ENCODE results near the gene ATP8B4.
A peak's percentile ranks its signal among the peaks of the same experiment; 100 is the strongest.

The ATP8B4 gene

DNA sequence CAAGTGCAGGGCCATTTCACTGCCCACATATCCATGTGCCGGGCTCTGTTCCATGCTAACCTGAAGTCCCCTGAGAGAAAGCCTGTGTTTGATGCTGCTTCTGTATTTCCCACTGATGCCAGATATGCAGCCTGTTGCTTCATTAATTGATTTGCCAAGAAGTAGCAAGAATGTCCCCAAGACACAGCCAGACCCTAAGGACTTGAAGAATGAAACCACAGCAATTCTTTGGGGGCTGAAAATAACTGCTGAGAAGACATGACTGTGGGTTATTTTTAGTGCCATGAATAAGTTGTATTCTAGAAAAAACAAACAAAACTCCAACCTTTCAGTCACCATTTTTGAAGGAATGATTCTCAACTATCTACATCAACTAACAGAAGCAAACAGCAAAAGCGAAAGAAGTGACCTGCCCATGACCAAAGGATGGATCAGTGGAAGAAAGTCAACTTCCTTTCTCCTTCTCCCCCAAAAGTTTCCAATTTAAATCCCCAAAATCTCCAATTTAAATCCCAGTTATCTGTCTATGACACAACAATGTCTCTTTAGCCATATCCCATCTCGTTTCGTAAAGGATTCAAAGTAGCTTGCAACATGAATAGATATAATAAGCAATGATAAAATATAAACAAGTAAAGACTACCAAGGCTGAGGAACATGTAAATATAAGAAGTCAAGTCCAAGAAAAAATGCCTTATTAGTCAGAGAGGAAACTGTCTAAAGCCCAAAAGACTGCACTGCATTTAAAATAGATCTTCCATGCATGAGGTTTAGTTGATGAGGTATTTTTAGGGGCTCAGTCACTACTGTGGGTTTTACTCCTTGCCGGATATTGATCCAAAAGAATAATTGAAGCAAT, 271.4 kb downstream of the ATP8B4 start:
- peak; percentile 96 for DNase-seq

DNA sequence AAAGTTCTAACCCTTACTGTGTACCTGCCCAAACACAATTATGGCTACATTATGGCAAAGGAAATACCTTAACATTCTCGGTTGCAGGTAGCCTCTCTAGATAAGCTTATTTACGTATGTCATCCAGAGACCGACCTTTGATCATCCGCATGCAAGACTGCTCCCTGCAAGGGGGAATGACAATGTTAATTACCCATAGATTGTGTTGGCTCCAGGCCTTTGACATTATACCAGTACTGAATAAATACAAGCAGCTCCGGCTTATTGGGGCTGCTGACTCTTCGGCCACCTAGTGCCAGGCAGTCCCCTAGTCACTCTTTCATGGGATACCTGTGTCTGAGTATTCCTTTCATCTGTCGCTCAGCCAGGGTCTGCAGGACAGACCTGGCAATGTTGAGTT, 274.6 kb downstream of the ATP8B4 start:
- DNase-seq: no peak

DNA sequence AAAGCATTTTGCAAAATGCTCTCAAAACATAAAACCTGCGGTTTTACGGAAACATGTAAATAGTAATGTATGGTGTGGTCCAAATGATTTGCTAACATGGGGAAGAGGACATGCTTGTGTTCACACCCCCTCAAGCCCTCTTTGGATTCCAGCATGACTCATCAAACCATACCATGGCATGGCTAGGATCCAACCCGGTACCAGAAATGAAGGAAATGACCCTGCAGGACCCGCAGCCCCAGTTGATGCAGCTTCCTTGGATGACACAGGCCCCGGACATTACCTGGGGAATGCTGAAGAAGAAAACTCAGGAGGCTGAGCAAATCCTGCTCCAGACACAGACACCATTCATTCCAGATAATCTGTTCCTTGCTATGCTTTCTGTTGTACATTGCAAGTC, 275.3 kb downstream of the ATP8B4 start:
- no peak for DNase-seq

DNA sequence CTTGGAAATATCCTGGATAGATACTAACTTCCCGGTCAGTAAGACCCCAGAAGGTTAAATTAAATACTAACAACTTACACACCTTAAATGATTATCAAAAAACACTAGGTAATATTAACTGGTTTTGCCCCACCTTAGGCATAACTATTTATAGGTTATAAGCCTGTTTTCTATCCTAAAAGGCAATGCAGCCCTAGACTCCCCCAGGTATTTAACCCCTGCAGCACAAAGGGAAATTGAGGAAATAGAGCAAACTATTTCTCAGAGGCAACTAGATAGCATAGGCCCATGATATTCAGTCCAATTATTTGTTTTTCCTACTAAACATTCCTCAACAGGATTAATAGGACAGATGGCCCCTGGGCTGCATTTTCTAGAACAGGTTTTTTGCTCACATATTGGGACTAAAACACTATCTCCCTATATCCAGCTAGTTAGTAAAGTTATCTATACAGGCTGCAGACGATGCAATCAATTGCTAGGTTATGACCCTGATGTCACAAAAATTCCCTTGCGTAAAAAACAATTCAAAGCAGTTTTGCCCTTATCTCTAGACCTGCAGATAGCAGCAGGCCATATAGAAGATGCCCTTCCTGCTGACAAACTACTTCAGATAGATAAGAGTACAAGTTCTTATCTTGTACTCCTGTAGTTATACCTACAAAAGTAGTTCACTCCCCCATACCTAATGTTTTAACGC, 276.9 kb downstream of the ATP8B4 start:
- no peak for DNase-seq

DNA sequence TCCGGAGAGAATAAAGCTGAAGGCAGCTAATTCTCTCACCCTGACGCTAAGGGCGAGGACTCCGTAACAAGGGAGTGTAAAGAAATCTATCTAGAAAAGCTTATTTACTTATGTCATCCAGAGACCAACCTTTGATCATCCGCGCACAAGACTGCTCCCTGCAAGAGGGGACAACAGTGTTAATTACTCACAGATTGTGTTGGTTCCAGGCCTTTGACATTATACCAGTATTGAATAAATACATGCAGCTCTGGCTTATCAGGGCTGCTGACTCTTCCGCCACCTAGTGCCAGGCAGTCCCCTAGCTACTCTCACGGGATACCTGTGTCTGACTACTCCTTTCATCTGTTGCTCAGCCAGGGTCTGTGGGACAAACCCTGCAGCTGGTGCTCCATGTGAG, 286.5 kb downstream of the ATP8B4 start:
- peak; percentile 45 for DNase-seq

DNA sequence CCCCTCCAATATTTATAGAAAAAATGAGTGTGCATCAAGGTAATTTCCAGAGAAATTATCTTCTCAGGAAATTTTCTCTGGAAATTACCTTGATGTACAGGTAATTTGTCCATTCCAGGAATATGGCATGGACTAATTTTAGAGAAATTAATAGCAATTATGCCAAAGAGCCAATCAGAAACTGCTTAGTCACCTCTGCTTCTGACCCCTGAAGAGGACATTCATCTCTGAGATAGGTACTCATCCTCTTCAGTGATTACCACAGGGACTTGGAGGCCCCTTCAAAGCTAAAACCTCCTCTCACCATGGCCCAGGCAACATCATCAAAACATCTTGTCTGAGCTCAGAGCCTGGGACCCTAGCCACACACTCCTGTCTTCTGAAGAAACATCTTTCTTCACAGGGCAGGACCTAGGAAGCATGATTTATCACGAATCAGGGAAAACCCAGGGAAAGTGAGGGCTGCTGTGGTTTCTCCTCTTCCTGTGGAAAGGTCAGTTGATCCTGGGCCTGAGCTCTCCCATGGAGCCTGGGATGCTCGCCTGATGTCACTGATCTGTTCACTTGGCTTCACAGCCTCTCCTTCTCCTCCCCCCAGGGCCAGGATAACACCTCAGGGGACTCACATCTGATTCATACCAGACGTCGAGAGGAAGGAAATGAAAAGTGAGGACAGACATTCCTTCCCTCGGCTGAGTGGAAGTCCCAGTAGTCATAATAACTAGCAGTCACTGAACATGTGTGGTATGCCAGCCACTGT, 287.6 kb downstream of the ATP8B4 start:
- peak; percentile 91 for DNase-seq

DNA sequence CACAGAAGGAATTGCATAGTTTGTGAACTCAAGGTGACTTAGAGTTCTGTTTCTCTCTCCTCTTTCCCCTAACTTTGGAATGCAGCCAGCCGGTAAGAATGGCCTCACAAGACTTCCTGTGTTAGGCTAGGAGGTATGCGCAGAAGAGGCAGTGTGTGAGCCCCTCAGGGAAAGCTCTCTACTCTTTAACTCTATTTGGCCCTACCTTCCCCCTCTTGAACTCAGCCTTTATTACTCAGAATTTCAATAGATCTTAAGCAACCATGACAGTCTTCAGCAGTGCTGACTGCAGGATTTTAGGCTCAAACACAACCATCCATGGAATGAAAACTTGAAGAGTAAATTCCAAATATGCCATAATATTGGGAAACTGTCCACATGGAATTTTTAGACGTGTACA, 288.6 kb downstream of the ATP8B4 start:
- no peak for DNase-seq

DNA sequence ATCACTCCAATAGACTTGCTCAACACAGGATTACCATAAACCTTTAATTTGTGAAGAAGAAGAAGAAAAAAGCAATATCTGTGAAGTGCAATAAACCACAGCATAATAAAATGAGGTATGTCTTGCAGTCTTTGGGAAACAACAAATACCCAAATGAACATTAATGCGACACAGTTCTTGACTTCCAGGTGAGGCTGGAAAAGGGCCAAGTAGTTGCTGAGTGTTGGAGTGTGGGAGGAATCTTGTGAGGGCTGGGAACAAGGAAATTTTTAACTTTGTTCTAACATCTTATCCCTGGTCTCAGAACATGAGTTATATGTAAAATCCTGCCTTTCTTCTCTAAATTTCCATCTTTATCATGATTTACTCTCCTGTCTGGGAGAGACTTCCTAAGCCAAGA, 291.7 kb downstream of the ATP8B4 start:
- DNase-seq: no peak

DNA sequence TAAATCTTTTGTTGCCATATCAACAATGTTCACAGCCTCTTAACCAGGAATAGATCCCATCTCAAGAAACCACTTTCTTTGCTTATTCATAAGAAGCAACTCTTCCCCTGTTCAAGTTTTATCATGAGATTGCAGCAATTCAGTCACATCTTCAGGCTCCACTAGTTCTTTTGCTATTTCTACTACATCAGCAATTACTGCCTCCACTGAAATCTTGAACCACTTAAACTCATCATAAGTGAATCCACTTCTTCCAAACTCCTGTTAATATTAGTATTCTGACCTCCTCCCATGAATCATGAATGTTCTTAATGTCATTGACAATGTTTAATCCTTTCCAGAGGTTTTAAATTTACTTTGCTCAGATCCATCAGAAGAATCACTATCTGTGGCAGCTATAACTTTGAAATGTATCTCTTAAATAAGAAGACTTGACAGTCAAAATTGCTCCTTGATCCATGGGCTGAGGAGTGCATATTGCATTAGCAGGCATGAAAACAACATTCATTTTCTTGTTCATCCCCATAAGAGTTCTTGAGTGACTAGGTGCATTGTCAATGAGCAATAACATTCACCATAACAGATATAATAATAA, 292.3 kb downstream of the ATP8B4 start:
- no peak for DNase-seq

DNA sequence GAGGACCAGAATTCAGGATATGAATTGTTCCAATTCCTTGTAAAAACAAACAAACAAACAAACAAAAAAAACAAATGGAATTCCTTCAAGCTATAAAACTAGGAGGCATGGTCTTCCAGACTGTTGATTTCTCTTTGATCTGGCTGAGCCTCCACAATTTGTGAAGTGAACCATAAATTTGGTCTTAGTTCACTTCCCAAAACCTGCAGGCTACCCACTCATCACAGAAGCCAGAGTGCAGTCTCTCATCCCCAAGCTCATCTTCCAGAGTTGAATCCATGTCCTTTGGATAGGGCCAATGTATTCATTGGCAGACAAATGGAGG, 294.3 kb downstream of the ATP8B4 start:
- DNase-seq: no peak

DNA sequence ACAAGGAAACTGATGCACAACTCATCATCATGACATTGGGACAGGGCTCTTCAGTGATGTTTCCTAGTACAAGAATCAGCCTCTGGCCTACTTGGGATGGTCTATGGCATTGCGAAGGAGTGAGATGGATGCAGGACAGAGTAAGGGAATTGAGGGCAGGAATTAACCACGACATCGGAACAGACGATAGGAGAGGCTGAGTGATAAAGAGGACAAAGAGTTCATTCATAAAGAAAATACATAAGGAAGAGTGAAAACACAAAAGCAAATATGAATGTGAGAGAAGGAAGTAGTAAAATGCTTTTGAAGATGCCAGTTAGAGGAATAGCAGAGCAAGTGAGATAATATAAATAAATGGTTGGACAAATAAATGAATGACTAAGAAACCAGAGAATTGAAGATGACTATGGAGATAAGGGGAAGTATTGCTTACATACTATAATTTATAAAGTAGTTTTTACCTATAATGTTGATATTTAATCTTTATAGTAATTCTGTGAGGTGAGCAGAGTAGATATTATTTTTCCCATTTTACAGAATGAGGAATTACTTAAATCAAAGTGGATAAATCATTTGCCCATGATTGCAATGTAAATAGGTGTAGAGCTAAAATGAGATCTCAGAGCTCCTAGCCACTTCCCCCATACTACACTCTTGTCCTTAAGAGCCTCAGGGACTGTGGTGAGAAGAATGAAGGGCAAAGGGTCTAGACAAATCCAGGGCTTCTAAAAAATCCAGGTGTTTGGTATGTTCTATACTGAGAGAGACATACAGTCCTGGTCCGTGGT, 294.9 kb downstream of the ATP8B4 start:
- no peak for DNase-seq

DNA sequence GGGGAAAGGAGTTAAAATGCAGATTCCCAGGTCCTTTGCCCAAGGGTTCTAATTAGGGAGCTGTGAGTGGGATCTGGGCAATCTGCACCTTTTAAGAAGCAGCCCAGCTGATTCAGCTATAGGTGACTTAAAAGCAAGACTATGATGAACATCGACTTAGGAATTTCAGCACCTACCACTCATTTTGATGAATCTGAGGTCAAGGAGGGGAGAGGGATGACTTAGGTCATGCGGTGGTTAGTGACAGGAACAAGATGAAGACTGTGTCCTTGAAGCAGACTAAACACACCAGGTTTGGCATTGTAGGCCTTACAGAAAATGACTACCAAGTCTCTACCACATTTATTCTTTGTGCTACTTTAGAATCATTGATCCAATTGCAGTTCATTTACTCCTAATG, 301.9 kb downstream of the ATP8B4 start:
- no peak for DNase-seq

DNA sequence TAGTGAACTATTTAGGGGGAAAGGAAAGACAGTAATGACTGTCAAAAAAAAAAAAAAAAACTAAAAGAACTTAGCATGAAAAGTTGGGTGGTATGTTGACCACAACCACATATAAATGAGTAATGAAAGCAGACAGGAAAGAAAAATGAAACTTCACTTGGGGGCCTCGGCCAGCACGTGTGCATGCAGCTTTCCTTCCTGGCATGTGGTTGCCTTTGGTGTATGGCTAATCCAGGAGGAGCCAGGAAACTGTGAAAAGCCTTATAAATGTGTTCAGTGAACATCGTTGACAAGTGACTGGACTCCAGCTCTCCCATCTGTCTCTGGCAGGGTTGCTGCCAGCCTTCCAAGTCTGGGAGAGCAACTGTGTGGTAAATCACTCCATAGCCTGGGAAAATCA, 303.1 kb downstream of the ATP8B4 start:
- DNase-seq: peak; percentile 73

DNA sequence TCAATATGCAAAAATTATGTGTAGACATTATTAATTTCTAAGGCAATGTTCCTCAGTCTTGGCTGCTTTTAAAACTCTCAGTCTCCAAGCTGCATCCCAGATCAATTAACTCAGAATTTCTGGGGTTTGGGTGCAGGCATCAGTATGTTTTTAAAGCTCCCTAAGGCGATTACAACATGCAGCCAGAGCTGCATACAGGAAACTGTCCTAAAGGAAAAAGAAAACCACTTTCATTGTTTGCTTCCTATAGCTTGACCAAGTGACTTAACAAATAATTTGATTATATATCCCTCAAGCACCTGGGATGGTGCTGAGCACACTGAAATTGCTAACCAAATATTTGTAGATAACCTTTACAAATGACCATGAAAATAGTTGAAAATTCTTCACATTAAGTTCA, 303.5 kb downstream of the ATP8B4 start:
- no peak for DNase-seq

DNA sequence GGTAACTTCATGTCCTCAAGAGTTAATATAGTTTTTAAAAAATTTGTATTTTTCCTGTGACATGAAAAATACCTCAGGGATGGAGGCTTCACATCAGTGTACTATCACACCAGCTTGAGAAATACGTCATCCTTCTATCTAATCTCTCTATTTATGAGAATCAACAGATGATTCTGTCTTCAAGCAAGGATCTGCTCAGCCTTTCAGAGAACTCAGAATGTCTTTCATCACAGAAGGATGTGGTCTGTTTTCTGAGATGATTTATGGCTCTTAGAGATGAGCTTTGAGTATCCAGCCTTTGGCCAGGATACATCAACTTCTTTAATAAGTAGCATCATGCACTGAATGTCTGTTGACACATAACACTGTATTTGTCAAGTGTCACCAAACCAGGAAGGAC, 304.3 kb downstream of the ATP8B4 start:
- DNase-seq: no peak

DNA sequence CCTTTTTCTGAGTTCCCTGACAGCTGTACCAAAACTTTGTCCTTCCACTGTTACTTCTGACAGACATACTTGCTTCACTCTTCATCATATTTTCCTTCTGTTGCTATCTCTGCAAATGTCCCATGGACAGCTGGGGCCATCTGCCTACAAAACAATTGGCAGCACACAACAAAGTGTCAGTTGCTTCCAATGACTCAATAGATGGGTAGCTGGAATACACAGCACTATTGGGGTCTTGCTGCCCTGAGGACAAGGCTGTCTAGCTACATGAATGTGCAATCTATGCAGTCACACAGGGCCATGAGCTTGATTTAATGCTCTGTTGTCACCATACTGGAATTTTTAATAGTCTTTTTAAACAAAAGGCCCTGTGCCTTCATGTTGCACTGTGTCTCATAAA, 305.4 kb downstream of the ATP8B4 start:
- DNase-seq: no peak

DNA sequence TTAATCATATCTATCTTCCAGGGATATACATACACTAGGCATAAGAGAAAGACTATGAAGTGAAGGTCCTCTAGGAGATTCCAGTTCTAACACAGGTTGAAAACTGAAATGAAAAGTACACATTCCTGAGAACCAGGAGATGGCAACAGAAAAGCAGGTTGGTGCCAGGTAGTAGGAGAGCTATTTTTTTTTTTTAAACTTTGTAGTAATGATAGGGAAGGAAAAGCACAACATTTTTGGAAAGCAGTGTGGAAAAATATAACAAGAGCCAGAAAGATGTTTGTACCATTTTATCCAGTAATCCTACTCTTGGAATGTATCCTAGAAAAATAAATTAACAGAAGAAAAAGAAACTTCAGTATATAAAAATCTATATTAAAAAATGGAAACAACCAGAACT, 308.3 kb downstream of the ATP8B4 start:
- DNase-seq: no peak

DNA sequence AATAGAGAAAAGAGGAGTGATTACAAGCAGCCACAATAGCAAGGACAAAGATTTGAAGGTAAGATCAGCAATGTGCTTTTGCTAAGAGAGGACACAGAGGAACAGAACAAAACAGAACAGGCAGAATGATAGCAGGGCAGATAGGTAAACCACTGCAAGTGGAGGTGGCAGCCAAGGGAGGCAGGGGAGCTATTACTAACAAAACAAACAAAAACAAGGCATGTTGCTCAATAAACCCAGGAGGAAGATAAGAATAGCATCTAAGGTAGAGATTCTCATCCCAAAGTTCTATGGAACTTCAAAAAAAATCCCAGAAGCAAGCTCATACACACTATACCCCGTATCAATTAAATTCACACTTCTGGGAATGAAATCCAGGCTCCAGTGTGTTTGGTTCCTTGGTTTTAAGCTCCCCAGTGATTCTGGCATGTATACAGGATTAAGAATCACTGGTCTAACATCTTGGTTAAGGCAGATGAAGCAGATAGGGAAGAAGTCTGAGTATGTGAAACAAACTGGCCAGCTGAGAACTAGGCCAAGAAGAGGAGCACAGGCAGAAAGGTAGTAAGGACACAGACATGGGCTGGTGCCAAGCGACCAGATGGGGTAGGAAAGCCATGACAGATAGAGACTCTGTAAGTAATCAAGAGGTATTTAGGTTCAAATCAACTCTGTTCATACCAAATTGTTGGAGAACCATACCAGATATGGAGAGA, 309.0 kb downstream of the ATP8B4 start:
- no peak for DNase-seq

DNA sequence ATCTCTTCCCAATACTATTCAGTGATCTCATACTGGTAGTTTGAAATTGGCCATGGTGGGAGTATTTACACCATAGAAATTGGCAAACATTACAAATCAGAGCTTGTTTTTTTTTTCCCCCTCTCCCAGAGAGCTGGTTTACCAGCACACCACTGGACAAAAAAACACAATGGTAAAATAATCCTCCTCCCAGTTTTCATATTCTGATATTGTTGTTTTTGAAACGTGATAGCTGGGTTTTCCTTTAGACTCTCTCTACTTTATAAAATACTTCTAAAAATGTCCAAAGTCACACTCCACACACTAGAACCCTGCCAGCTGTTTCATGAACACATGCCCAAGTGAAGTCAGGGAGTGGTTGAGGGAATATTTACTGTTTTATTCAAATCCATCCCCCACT, 310.7 kb downstream of the ATP8B4 start:
- no peak for DNase-seq

Measured in HCEC 1CT (cell line).